Adipose tissue (tissue), 3 donors: ENCODE data around the gene CXXC1. TPM values are rescaled to one million over a fixed set of nuclear protein-coding genes. Genes with fewer than 3 reads are reported as not detected.
"Not testable (repeated sequence)": the region's sequence is repeated elsewhere in the genome, so short reads cannot be mapped to it uniquely, and the experiment has no call there.

Experiments used
- H3K27ac ChIP-seq: one replicate; pipeline ENCODE4 v1.5.1; 2013; ENCODE audit warnings: low read depth, low read length
- WGBS, 3 donors: extraction: QIAGEN DNeasy Blood & Tissue Kit; methylation state at CpG; one replicate each; pipeline ENCODE4 v1.1.7; 2013; 5-methylcytosine and 5-hydroxymethylcytosine counted together
- polyA plus RNA-seq, 3 donors: library from polyadenylated mRNA; stranded (reverse); fragments of 200-250 nt; gene quantifications; one replicate each; pipeline ENCODE4 v1.2.3, GENCODE V29; 2013
- donor health status: healthy with polysubstance abuse.
- donor health status: Bipolar disorder and iron deficiency.
- donor health status: healthy.

Gene CXXC1
- polyA plus RNA-seq, 3 donors: 51.9 to 70.3 (median 53.5) TPM

- no peak overlapping the region for H3K27ac ChIP-seq
- 53 to 79% (median 69%) methylated on average over 7 of the region's 7 CpGs for WGBS, 3 donors
Measured at GRCh38 chr18:50299626-50300388, 12.3 kb upstream of the CXXC1 start.

GRCh38 chr18:50298443-50299284 is 11.2 kb upstream of the CXXC1 start:
- 22 to 32% (median 30%) methylated on average over 40 to 49 of the region's 49 CpGs for WGBS, 3 donors
- no peak overlapping the region for H3K27ac ChIP-seq

DNA sequence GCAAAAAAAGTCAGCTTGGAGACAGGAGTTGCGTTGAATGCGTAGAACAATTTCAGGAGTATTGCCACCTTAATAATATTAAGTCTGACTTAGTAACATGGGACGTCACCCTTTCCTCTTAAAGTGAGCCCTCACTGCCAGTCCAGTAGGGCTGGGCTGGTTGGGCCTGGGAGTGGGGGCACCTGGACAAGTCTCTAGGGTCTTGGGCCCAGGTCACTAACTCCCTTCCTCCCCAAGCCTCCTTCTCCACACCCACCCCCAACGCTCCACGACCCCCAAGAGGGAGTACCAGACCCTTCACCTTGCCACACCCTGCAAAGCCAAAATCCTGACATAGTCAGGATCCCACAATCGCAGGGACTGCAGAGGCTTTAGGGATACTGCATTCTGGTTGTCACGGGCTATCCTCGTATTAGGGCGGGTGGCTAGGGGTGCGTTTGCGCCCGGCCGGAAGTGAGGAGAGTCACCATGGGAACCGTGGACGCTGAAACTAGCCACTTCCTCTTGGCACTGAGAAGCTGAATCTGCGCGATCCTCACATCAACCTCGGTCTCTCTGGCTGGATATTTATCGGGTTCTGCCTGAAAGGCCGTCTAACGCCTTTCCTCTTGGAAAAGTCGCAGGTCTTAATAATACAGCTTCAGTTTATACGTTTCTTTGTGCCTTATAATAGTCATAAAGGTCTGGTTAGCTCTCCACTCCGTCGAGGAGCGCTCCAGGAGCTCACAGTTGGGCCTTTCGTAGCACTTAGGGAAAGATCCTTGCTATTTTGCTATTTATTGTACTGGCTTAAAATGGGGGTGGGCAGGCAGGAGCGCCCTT is 10.3 kb upstream of the CXXC1 start:
- 9 to 12% (median 9%) methylated on average over 28 of the region's 28 CpGs for WGBS, 3 donors
- no peak overlapping the region for H3K27ac ChIP-seq

DNA sequence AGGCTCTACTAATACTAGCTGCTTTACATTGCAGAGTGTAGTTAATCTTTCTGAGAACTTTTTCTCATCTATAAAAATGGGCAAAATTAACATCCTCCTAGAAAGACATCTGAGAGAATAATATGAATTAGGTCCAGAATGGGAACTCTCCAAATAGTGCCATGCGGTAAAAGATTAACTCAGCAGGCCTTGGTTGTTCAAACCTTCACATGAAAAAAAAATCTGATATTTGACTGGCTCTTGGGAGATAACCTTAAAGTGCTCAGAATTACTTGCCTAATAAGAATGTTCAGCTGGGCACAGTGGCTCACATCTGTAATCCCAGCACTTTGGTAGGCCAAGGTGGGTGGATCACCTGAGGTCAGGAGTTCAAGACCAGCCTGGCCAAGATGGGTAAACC is 5.5 kb upstream of the CXXC1 start:
- no peak overlapping the region for H3K27ac ChIP-seq
- WGBS, 3 donors: 9 to 94% (median 93%) methylated on average over 1 of the region's 1 CpG

DNA sequence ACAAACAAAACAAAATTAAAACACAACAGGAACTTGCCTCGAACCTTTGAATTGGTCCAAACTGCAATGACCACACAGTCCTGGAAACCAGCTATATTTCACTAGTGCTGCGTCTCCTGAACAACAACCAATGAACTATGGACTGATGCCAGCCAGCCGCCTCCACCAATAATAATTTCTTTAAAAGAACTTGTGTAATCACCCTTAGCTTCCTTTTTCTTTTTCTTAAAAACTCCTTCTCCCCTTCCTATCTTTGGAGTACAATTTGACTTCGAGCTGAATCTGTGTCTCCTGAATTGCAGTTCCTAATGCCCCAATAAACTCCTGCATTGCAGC is 1.6 kb upstream of the CXXC1 start:
- H3K27ac ChIP-seq: no peak overlapping the region
- 53 to 91% (median 65%) methylated on average over 4 of the region's 4 CpGs for WGBS, 3 donors

- H3K27ac ChIP-seq: not testable (repeated sequence)
- 74 to 80% (median 77%) methylated on average over 21 of the region's 21 CpGs for WGBS, 3 donors
Measured at GRCh38 chr18:50288348-50289107, 1.0 kb upstream of the CXXC1 start.

DNA sequence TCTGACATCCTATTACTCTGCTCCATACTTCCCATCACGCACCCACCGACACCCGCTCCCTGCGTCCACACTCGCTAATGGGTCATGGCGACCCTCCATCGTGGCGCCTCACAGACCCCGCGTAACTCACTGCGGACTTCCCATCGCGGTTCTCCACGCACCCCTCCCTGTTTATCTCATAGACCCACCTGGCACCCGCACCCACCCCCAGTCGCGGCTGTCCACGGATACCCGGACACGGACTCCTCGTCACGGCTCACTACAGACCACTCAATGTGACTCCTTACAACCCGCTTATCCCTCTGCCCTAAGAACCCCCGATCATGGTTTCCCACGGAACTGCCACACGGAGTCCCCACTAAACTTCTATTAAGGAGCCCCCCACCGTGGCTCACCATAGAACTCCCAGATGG is 458 bp downstream of the CXXC1 start:
- H3K27ac ChIP-seq: no peak overlapping the region
- whole genome bisulfite sequencing, 3 donors: 0 to 1% (median 1%) methylated on average over 27 of the region's 27 CpGs

DNA sequence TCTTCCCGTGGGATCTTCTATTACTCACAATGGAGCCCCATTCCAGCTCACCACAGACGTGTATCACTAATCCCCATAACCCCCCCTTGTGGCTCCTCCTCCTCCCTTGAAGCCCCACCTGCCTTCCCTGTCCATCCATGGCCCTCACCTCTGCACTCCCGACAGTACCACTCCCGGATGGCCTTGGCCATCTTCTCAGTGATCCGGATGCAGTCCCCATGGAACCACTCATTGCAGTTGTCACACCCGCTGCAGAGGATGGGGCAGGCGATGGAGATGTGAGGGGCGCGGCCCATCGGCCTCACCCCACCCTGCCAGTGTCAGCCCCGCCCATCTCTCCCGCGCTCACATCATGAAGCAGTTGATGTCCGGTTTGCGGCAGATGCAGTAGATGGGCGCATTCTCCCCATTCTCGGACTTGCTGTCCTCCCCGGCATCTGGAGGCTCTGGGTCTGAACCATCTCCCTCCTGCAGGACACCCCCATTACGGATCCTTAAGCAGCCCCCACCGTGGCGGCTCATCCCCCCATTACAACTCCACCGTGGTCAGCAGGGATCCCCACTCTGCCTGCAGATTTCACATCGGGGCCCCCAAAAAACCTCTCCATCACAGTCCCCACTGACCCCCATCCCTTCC is 983 bp downstream of the CXXC1 start:
- 19 to 32% (median 24%) methylated on average over 23 of the region's 23 CpGs for WGBS, 3 donors
- no peak overlapping the region for H3K27ac ChIP-seq

- WGBS, 3 donors: 96 to 97% (median 97%) methylated on average over 24 of the region's 24 CpGs
Measured at GRCh38 chr18:50285631-50286321, 1.7 kb downstream of the CXXC1 start.

DNA sequence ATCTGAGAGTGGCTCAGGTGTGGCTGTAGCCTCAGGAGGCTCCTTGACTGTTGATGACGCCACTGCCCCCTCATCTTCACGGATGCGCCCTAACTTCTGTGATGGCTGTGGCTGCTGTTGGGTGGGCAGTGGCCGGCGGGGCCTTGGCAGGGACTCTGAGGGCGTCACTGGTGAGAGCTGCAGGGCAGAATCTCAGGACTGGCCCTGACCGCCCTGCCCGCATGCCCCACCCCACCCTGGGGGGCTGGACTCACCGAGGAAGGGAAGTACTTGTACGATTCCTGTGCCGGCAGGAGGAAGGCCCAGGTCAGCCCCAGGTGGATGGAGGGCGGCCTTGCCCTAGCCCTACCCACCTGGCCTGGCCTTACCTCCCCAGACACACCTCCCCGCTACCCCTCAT is 2.4 kb downstream of the CXXC1 start:
- WGBS, 3 donors: 92 to 94% (median 93%) methylated on average over 13 of the region's 13 CpGs
- H3K27ac ChIP-seq: no peak overlapping the region

More at GRCh38 chr18:50285631-50286321, 1.7 kb downstream of the CXXC1 start:
- no peak overlapping the region for H3K27ac ChIP-seq

- H3K27ac ChIP-seq: no peak overlapping the region
- 89 to 95% (median 94%) methylated on average over 15 of the region's 15 CpGs for WGBS, 3 donors
Measured at GRCh38 chr18:50284255-50284885, 3.1 kb downstream of the CXXC1 start.

DNA sequence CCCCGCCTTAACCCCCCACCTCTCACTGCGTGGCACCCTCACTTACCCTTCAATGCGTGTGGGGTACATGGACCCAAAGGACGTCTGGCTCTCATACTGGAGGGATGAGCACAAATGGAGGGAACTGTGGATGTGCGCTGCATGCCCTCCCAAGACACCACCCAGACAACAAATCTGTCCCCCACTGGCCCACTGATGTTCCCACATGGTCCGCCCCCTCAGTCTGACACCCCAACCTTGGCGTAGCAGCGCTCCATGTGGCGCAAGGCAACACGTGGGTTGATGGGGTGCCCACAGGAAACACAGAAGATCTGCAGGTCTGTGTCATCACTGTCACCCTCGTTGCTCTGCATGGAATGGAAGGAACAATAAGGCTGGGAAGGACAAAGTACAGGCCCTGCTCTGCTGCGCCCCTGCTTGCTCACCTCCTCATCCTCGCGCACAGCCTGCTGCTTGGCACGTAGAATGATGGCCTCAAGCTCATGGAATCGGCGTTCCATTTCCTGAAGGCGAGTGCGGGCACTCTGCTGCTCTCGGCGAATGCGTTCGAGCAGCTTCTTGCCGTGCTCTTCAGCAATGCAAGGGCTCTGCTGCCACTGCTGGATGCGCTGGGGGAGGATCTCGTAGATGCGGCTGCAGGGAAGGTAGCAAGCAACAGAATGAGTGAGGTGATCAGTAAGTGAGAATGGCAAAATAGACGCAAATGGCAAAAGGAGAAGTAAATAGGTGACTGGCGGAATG is 3.9 kb downstream of the CXXC1 start:
- H3K27ac ChIP-seq: no peak overlapping the region
- WGBS, 3 donors: 88 to 92% (median 91%) methylated on average over 29 of the region's 29 CpGs

GRCh38 chr18:50282521-50283335 is 4.8 kb downstream of the CXXC1 start:
- 90 to 94% (median 94%) methylated on average over 42 of the region's 42 CpGs for WGBS, 3 donors
- H3K27ac ChIP-seq: no peak overlapping the region

DNA sequence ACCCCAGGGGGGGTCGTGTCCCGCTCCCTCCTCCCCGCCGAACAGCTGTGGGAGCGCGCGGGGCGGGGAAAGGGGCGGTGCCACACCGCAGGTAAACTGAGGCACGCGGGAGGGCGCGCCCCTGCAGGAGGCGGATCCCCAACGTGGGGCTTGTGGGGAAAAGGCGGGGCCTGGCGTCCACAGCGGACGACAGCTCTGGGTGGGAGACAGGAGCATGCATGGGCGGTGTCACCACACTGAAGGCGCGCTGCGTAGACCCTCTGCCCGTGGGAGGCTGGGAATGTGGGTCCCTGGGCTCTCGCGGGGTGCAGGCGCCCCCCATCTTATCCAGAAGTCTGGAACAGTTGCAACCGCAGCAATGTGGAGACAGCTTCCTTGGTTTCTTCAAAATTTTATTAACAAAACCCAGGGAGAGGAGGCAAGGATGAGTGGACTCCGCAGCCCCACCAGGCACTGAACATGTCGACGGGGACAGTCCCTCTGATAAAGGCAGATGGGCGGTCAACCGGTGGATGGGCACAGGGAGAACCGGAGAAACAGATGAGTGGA is 5.4 kb downstream of the CXXC1 start:
- 31 to 47% (median 36%) methylated on average over 27 to 35 of the region's 35 CpGs for WGBS, 3 donors
- no peak overlapping the region for H3K27ac ChIP-seq

DNA sequence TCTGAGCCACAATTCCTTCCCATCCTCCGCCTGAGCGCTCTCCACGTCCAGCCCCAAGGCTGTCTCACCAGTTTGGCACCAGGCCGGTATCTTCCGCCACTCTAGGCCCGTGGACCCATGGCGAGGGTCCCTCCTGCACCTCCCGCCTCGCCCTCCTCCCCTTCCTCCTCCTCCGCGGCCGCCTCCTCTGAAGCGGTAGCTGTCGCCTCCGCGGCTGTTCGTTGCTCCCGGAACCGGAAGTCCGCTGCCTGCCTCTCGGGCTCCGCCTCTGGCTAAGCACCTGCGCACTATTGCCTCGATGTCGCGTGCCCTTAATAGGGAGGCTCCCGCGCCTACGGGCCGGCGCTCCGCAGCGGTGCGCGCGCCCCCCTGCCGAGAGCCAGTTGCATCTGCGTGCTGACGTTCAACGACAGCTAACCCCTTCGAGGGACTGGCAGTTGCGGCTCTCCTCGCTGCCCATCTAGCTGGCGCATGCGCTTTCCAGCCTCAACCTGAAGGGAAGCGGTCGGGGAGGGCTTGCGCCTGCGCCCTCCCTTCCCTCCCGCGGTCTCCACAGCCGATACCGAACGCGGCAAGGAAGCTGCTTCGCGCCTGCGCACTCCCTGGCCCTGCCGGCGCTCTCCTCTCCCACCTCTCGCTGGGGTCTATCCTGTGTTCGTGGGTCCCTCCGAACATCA is 6.1 kb downstream of the CXXC1 start, which contains the start of gene MBD1:
Gene MBD1 (minus strand): TSS at position 229 of the 677 bp plus-strand sequence. CDS start 1,531 bp downstream, outside the sequence.
- 0 to 1% (median 0%) methylated on average over 56 to 63 of the region's 63 CpGs for WGBS, 3 donors

More for the DNA sequence above, 6.1 kb downstream of the CXXC1 start, which contains the start of gene MBD1:
- H3K27ac ChIP-seq: no peak within 1 kb of the TSS
